ENCODE measurements around the gene SAA4. TPM values are rescaled to one million over a fixed set of nuclear protein-coding genes. Genes with fewer than 3 reads are reported as not detected.

Gene SAA4
- total RNA-seq, 1 experiment from 2014 or later: 0.50 TPM

DNA sequence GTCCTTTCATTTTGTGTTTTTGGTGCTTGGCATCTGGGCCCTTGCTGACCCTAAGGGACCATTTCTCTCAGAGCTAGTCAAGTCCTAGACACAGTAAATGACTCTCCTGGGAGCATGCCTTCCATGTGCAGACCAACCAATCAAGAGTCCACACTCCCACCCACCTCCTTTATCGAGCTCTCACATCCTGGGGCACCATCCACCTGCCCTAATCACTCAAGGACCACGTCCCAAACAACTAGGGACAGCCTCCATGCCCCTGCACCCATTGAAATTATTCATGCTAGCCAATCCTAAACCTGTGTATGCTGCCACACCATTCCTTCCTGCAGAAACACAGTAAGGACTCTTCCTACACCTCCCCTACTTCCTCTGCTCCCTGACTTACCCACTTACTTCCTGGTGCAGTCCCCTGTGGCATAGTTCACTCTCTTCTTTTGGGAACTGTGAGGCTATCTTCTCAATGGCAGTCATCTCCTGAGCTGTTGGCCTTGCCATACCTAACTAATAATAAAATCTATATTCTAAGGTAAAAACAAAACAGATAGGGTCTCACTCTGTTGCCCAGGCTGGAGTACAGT, 18.3 kb upstream of the SAA4 start:
- TF ChIP-seq, protein P1, sequence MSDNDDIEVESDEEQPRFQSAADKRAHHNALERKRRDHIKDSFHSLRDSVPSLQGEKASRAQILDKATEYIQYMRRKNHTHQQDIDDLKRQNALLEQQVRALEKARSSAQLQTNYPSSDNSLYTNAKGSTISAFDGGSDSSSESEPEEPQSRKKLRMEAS (CRISPR knock-in tag; IDR thresholded peaks at IDR 0.05): no peak
- no peak for TF ChIP-seq ZNF232 (CRISPR knock-in tag; IDR thresholded peaks at IDR 0.05)
- no peak for TF ChIP-seq SMAD4 (CRISPR knock-in tag; IDR thresholded peaks at IDR 0.05)
- TF ChIP-seq, protein P2, sequence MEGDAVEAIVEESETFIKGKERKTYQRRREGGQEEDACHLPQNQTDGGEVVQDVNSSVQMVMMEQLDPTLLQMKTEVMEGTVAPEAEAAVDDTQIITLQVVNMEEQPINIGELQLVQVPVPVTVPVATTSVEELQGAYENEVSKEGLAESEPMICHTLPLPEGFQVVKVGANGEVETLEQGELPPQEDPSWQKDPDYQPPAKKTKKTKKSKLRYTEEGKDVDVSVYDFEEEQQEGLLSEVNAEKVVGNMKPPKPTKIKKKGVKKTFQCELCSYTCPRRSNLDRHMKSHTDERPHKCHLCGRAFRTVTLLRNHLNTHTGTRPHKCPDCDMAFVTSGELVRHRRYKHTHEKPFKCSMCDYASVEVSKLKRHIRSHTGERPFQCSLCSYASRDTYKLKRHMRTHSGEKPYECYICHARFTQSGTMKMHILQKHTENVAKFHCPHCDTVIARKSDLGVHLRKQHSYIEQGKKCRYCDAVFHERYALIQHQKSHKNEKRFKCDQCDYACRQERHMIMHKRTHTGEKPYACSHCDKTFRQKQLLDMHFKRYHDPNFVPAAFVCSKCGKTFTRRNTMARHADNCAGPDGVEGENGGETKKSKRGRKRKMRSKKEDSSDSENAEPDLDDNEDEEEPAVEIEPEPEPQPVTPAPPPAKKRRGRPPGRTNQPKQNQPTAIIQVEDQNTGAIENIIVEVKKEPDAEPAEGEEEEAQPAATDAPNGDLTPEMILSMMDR (IDR thresholded peaks at IDR 0.05): no peak
- TF ChIP-seq NR2C2 (CRISPR knock-in tag; IDR thresholded peaks at IDR 0.05): no peak
- TF ChIP-seq, protein P3, sequence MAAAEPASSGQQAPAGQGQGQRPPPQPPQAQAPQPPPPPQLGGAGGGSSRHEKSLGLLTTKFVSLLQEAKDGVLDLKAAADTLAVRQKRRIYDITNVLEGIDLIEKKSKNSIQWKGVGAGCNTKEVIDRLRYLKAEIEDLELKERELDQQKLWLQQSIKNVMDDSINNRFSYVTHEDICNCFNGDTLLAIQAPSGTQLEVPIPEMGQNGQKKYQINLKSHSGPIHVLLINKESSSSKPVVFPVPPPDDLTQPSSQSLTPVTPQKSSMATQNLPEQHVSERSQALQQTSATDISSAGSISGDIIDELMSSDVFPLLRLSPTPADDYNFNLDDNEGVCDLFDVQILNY (CRISPR knock-in tag; IDR thresholded peaks at IDR 0.05): no peak
- TF ChIP-seq, protein P4, sequence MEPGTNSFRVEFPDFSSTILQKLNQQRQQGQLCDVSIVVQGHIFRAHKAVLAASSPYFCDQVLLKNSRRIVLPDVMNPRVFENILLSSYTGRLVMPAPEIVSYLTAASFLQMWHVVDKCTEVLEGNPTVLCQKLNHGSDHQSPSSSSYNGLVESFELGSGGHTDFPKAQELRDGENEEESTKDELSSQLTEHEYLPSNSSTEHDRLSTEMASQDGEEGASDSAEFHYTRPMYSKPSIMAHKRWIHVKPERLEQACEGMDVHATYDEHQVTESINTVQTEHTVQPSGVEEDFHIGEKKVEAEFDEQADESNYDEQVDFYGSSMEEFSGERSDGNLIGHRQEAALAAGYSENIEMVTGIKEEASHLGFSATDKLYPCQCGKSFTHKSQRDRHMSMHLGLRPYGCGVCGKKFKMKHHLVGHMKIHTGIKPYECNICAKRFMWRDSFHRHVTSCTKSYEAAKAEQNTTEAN (CRISPR knock-in tag; IDR thresholded peaks at IDR 0.05): no peak
- TF ChIP-seq, protein P5, sequence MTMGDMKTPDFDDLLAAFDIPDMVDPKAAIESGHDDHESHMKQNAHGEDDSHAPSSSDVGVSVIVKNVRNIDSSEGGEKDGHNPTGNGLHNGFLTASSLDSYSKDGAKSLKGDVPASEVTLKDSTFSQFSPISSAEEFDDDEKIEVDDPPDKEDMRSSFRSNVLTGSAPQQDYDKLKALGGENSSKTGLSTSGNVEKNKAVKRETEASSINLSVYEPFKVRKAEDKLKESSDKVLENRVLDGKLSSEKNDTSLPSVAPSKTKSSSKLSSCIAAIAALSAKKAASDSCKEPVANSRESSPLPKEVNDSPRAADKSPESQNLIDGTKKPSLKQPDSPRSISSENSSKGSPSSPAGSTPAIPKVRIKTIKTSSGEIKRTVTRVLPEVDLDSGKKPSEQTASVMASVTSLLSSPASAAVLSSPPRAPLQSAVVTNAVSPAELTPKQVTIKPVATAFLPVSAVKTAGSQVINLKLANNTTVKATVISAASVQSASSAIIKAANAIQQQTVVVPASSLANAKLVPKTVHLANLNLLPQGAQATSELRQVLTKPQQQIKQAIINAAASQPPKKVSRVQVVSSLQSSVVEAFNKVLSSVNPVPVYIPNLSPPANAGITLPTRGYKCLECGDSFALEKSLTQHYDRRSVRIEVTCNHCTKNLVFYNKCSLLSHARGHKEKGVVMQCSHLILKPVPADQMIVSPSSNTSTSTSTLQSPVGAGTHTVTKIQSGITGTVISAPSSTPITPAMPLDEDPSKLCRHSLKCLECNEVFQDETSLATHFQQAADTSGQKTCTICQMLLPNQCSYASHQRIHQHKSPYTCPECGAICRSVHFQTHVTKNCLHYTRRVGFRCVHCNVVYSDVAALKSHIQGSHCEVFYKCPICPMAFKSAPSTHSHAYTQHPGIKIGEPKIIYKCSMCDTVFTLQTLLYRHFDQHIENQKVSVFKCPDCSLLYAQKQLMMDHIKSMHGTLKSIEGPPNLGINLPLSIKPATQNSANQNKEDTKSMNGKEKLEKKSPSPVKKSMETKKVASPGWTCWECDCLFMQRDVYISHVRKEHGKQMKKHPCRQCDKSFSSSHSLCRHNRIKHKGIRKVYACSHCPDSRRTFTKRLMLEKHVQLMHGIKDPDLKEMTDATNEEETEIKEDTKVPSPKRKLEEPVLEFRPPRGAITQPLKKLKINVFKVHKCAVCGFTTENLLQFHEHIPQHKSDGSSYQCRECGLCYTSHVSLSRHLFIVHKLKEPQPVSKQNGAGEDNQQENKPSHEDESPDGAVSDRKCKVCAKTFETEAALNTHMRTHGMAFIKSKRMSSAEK (CRISPR knock-in tag; IDR thresholded peaks at IDR 0.05; ENCODE audit: borderline replicate concordance): no peak
- no peak for TF ChIP-seq MYBL2 (CRISPR knock-in tag; IDR thresholded peaks at IDR 0.05)
- TF ChIP-seq ETV6 (CRISPR knock-in tag; IDR thresholded peaks at IDR 0.05): no peak
- no peak for TF ChIP-seq ZNF317 (CRISPR knock-in tag; IDR thresholded peaks at IDR 0.05; ENCODE audit: borderline replicate concordance, low read depth)
- no peak for TF ChIP-seq CBFB (CRISPR knock-in tag; IDR thresholded peaks at IDR 0.05; ENCODE audit: low read depth)
- TF ChIP-seq NFYB (CRISPR knock-in tag; conservative IDR thresholded peaks at IDR 0.05; ENCODE audit: low read depth): no peak
- TF ChIP-seq ESRRA (CRISPR knock-in tag; IDR thresholded peaks at IDR 0.05; ENCODE audit: borderline replicate concordance): no peak
- TF ChIP-seq, protein P6, sequence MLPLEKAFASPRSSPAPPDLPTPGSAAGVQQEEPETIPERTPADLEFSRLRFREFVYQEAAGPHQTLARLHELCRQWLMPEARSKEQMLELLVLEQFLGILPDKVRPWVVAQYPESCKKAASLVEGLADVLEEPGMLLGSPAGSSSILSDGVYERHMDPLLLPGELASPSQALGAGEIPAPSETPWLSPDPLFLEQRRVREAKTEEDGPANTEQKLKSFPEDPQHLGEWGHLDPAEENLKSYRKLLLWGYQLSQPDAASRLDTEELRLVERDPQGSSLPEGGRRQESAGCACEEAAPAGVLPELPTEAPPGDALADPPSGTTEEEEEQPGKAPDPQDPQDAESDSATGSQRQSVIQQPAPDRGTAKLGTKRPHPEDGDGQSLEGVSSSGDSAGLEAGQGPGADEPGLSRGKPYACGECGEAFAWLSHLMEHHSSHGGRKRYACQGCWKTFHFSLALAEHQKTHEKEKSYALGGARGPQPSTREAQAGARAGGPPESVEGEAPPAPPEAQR (CRISPR knock-in tag; IDR thresholded peaks at IDR 0.05): no peak
- TF ChIP-seq NFATC4 (CRISPR knock-in tag; IDR thresholded peaks at IDR 0.05): no peak
- H3K27ac Mint-ChIP-seq: no peak overlapping the region
- no peaks in the 10 kb centered on the region for H3K4me1 Mint-ChIP-seq
- no peaks in the 10 kb centered on the region; the same call in 1 of the 2 replicates for H3K27me3 Mint-ChIP-seq (ENCODE audit: low read depth)
- no peak overlapping the region for H3K4me3 Mint-ChIP-seq
- H3K36me3 Mint-ChIP-seq: no peaks in the 10 kb centered on the region
- H3K9me3 Mint-ChIP-seq: no peaks in the 10 kb centered on the region
- POLR2A ChIA-PET: no interaction called here
- DNase-seq (ENCODE audit: low spot score) (no peak), ATAC-seq (no peak)
- CTCF ChIA-PET: no interaction called here
